ENCODE results near the gene ZNF622.

DNA sequence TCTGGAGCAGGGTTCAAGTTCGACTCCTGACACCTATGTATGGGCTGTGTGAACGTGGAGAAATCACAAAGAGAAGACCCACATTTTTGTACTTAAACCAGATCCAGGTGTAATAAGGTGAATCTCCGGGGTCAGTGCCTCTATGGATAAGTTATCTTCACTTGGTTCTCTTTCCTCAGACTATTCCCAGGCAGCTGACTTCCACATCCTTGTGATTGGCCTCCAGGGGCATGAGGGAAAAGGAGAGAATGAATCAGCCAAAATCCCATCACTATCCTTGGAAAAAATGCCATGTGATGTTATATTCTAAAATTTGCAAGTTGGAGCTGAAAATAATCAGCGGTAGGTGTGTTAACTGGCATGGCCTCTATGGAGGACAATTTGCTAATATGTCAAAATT lies 37.2 kb downstream of the ZNF622 start:
- TF ChIP-seq, protein P1, sequence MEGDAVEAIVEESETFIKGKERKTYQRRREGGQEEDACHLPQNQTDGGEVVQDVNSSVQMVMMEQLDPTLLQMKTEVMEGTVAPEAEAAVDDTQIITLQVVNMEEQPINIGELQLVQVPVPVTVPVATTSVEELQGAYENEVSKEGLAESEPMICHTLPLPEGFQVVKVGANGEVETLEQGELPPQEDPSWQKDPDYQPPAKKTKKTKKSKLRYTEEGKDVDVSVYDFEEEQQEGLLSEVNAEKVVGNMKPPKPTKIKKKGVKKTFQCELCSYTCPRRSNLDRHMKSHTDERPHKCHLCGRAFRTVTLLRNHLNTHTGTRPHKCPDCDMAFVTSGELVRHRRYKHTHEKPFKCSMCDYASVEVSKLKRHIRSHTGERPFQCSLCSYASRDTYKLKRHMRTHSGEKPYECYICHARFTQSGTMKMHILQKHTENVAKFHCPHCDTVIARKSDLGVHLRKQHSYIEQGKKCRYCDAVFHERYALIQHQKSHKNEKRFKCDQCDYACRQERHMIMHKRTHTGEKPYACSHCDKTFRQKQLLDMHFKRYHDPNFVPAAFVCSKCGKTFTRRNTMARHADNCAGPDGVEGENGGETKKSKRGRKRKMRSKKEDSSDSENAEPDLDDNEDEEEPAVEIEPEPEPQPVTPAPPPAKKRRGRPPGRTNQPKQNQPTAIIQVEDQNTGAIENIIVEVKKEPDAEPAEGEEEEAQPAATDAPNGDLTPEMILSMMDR (conservative IDR thresholded peaks at IDR 0.05), result no peak
- no peak for TF ChIP-seq EZH2 (IDR thresholded peaks at IDR 0.05; ENCODE audit: low read depth)

Measured in PC-9 (cell line).